LNCAP (cell line): Measurements from ENCODE around the gene PINK1.

Source experiments
- TF ChIP-seq, protein P1 (sequence below): fragments of 450-650 bp; IDR thresholded peaks from 2 replicates; pipeline ENCODE4 v1.5.1; 2017; ENCODE audit warnings: mild to moderate bottlenecking

PINK1 gene

DNA sequence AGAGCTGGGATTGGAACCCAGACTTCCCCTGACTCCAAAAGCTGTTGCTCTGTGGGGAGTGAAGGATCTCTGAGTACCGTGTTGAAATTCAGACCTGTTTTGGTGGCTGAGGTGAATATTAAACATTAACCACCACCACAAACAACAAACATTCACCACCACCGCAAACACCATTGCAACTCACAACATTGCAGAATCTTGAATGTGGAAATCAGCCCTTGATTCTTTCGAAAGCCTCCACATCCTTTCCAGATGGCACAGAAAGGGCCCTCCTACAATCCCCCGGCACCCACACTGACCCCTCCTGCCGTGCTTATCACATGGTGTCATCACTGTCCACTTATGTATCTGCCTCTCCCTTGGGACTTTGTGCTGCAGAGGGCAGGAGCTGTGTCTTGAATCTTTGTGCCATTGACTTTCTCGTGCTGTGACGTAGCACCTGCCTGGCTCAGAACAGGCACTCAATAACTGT is 42.9 kb upstream of the PINK1 start:
- TF ChIP-seq, protein P1, sequence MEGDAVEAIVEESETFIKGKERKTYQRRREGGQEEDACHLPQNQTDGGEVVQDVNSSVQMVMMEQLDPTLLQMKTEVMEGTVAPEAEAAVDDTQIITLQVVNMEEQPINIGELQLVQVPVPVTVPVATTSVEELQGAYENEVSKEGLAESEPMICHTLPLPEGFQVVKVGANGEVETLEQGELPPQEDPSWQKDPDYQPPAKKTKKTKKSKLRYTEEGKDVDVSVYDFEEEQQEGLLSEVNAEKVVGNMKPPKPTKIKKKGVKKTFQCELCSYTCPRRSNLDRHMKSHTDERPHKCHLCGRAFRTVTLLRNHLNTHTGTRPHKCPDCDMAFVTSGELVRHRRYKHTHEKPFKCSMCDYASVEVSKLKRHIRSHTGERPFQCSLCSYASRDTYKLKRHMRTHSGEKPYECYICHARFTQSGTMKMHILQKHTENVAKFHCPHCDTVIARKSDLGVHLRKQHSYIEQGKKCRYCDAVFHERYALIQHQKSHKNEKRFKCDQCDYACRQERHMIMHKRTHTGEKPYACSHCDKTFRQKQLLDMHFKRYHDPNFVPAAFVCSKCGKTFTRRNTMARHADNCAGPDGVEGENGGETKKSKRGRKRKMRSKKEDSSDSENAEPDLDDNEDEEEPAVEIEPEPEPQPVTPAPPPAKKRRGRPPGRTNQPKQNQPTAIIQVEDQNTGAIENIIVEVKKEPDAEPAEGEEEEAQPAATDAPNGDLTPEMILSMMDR: no peak

DNA sequence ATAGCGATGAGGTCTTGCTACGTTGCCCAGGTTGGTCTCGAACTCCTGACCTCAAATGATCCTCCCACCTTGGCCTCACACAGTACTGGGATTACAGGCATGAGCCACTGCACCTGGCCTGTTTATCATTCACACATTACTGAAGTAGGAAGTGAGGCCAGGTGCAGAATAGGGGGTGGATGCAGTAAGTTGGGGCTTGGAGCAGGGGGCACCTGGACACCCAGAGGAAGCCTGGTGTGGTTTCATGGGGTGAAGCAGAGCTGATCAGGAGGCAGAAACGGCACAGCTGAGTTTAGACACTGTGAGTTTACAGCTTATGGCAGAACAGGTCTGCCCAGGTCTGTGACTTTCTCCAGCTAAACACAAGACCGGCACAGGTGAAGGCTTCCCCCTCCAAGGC is 39.5 kb upstream of the PINK1 start:
- TF ChIP-seq, protein P1: no peak

GRCh38 chr1:20594746-20595145 is 38.5 kb upstream of the PINK1 start:
- TF ChIP-seq, protein P1: no peak

- TF ChIP-seq, protein P1: no peak
These were observed 37.2 kb upstream of the PINK1 start for GRCh38 chr1:20596106-20596505.

DNA sequence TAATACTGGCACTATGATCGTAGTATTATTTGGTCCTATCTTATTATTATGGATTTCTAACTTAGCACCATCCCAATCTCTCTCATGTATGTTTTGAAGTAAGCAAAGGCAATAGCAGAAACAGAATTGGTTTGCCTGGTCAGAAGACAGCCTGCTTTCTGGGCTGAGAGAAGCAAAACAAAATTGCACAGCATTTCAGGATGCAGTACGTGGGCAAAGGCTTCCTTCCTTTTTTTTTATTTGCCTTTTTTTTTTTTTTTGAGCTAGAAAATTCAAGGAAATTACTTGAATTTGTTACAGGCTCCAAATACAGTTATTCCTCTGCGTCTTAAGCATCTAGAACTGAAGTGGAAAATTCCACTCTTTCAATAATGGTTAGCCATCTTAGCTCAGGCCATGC is 35.6 kb upstream of the PINK1 start:
- TF ChIP-seq, protein P1: no peak

DNA sequence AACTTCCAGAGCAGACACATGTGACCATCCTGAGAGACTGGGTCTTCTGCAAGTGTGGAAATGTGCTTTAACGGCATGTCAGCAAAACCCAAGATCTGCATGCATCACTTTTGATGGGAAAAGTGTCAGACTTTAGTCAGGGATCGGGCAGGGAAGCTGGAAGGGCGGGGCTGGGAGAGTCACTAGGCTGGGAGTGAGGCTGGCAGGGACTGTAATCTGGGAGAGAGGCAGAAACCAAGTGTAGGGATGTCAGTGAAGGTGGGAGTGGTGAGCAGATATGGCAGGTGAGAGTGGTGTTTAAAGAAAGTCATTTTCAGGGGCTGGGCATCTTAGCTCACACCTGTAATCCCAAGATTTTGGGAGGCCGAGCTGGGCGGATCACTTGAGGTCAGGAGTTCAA is 33.1 kb upstream of the PINK1 start:
- TF ChIP-seq, protein P1: no peak

DNA sequence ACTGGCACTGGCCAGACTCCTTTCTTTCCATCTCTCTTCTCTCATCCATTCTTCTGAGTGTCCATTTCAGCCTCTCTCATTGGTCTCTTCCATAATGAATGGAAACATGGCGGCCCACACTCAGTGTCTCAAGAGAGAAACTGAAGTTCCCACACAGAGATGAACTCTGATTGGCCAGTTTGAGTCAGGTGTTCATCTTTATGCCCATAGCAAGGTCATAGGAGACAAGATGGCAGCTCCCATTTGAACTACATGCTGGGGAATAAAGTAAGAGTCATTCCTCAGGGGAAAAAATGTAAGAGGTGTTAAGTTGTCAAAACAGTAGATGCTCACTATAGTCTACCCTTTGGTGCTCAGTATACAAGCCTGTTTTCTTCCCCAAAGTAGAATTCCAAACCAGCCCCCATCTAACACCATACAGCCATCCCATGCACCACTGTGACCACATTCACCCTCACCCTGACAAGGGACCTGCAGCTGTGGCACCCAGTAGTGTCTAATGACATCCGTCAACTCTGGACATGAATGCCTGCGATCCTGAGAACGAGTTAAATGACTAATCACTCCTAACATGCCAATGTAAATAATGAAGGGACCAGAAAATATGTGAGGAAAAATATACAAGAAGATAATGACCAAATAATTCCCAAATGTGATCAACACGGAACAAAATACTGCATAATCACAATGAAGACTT is 32.0 kb upstream of the PINK1 start:
- TF ChIP-seq, protein P1: no peak
